OCI-LY1 (cell line): ENCODE measurements around the gene CD58.

Source experiments
- H2AFZ ChIP-seq: fragments of 200-600 bp; sonication (generic), shearing (Covaris generic); 2 replicates; pipeline ENCODE4 v1.6.0; 2014; ENCODE audit warnings: antibody characterized with exemption, mild to moderate bottlenecking, low read length
- H3F3A ChIP-seq: fragments of 200-600 bp; sonication (generic), shearing (Covaris generic); 2 replicates; pipeline ENCODE4 v1.6.0; 2014; ENCODE audit warnings: mild to moderate bottlenecking, antibody characterized with exemption, low read length, moderate library complexity; ENCODE audit not compliant: insufficient read depth
- H3K27ac ChIP-seq: fragments of 200-600 bp; sonication (generic); 2 replicates; pipeline ENCODE4 v1.5.1; 2014; ENCODE audit warnings: low read length, mixed run types, mild to moderate bottlenecking, low read depth; ENCODE audit not compliant: poor library complexity, severe bottlenecking
- H3K27me3 ChIP-seq: fragments of 200-600 bp; sonication (generic); 2 replicates; pipeline ENCODE4 v1.6.0; 2014; ENCODE audit warnings: antibody characterized with exemption, mild to moderate bottlenecking, low read length, moderate library complexity; ENCODE audit not compliant: insufficient read depth
- H3K36me3 ChIP-seq: fragments of 200-600 bp; sonication (generic); 2 replicates; pipeline ENCODE4 v1.6.1; 2014; ENCODE audit warnings: mild to moderate bottlenecking, antibody characterized with exemption, low read length, moderate library complexity, mixed read lengths; ENCODE audit not compliant: insufficient read depth
- H3K4me1 ChIP-seq: fragments of 200-600 bp; sonication (generic); 2 replicates; pipeline ENCODE4 v1.5.1; 2014; ENCODE audit warnings: mild to moderate bottlenecking, low read length, moderate library complexity; ENCODE audit not compliant: insufficient read depth, severe bottlenecking
- H3K4me2 ChIP-seq: fragments of 200-600 bp; sonication (generic), shearing (Covaris generic); 2 replicates; pipeline ENCODE4 v1.6.1; 2014; ENCODE audit warnings: low read length
- H3K4me3 ChIP-seq: fragments of 200-600 bp; sonication (generic); 2 replicates; pipeline ENCODE4 v1.5.1; 2014; ENCODE audit warnings: low read length, low read depth, mild to moderate bottlenecking, mixed read lengths; ENCODE audit not compliant: poor library complexity, severe bottlenecking
- H3K79me2 ChIP-seq: fragments of 200-600 bp; shearing (Covaris generic); 2 replicates; pipeline ENCODE4 v1.6.1; 2016; ENCODE audit warnings: mixed run types, low read length, mixed read lengths; ENCODE audit not compliant: insufficient read depth
- H3K9ac ChIP-seq: fragments of 200-600 bp; sonication (generic), shearing (Covaris generic); 2 replicates; pipeline ENCODE4 v1.6.1; 2014; ENCODE audit warnings: mild to moderate bottlenecking, low read length, mixed read lengths
- H3K9me2 ChIP-seq: fragments of 200-600 bp; sonication (generic), shearing (Covaris generic); 2 replicates; pipeline ENCODE4 v1.6.1; 2014; ENCODE audit warnings: low read depth, mild to moderate bottlenecking, low read length, mixed read lengths
- H3K9me3 ChIP-seq: fragments of 200-600 bp; shearing (Covaris generic); 2 replicates; pipeline ENCODE4 v1.6.1; 2014; ENCODE audit warnings: low read length, mixed read lengths
- H4K20me1 ChIP-seq: fragments of 200-600 bp; sonication (generic), shearing (Covaris generic); 2 replicates; pipeline ENCODE4 v1.6.0; 2016; ENCODE audit warnings: mild to moderate bottlenecking, low read length; ENCODE audit not compliant: insufficient read depth
- EZH2 ChIP-seq: fragments of 200-600 bp; sonication (generic), shearing (Covaris generic); IDR thresholded peaks from 2 replicates; pipeline ENCODE4 v1.8.0; 2017; ENCODE audit warnings: borderline replicate concordance, mixed run types, mild to moderate bottlenecking, antibody characterized with exemption, low read length, moderate library complexity, mixed read lengths
- TF ChIP-seq, protein P1 (sequence below): fragments of 200-600 bp; sonication (generic), shearing (Covaris generic); IDR thresholded peaks from 2 replicates; pipeline ENCODE4 v1.5.1; 2017; ENCODE audit warnings: mild to moderate bottlenecking, antibody characterized with exemption, low read length, moderate library complexity, mixed read lengths

CD58 gene

DNA sequence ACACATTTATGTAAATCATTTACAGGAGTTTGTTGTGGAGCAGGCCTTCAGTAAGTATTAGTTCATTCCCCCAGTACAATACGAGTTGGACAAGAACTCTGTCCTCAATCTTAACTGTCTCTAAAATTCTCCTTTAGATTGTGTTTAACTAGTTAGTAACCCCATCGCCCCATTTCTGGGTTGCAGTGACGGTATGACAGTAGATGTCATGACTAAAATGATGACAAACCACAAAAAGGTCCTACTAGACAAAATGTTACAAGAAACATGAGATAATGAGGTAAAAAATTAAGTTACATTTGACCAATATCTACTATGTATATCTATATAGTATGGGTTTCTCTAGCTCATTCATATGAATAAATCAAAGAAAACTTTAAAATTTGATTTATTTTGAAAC, 41.1 kb downstream of the CD58 start:
- Histone ChIP-seq H3F3A (no peaks in the 10 kb centered on the region), H3K36me3 (no peaks in the 10 kb centered on the region), H3K27ac (no peak overlapping the region), H2AFZ (no peak overlapping the region), H3K4me3 (no peak overlapping the region), H3K9ac (no peak overlapping the region), H3K79me2 (no peaks in the 10 kb centered on the region), H3K27me3 (no peaks in the 10 kb centered on the region), H3K4me1 (no peaks in the 10 kb centered on the region), H3K4me2 (no peak overlapping the region), H3K9me2 (no peaks in the 10 kb centered on the region), H4K20me1 (no peaks in the 10 kb centered on the region), H3K9me3 (no peaks in the 10 kb centered on the region)
- no peak for TF ChIP-seq EZH2
- TF ChIP-seq, protein P1, sequence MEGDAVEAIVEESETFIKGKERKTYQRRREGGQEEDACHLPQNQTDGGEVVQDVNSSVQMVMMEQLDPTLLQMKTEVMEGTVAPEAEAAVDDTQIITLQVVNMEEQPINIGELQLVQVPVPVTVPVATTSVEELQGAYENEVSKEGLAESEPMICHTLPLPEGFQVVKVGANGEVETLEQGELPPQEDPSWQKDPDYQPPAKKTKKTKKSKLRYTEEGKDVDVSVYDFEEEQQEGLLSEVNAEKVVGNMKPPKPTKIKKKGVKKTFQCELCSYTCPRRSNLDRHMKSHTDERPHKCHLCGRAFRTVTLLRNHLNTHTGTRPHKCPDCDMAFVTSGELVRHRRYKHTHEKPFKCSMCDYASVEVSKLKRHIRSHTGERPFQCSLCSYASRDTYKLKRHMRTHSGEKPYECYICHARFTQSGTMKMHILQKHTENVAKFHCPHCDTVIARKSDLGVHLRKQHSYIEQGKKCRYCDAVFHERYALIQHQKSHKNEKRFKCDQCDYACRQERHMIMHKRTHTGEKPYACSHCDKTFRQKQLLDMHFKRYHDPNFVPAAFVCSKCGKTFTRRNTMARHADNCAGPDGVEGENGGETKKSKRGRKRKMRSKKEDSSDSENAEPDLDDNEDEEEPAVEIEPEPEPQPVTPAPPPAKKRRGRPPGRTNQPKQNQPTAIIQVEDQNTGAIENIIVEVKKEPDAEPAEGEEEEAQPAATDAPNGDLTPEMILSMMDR, result no peak

DNA sequence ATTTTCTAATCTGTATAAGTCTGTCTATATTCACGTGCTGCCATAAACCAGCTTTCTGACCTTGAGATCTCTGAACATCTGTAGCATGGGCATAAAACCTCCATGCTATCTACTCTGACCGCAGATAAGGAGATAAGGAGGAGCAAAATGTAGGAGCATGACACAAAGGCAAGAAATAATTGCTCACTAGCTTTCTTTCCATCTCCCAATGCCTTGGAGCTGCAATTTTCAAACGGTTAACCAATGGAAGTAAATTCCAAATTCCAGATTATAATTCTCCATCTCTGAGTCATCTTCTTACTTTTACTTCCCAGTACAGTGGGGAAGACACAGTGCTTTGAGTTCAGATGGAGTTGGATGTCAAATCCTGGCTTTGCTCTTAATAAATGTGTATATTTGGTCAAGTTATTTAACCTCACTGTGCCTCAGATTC, 41.6 kb downstream of the CD58 start:
- H3K27ac ChIP-seq, result no peak overlapping the region
- H3K9ac ChIP-seq, result no peak overlapping the region
- H2AFZ ChIP-seq, result no peak overlapping the region
- H3K4me1 ChIP-seq, result no peaks in the 10 kb centered on the region
- no peaks in the 10 kb centered on the region for H3K36me3 ChIP-seq
- H4K20me1 ChIP-seq, result no peaks in the 10 kb centered on the region
- no peak overlapping the region for H3K4me3 ChIP-seq
- H3F3A ChIP-seq, result no peaks in the 10 kb centered on the region
- H3K4me2 ChIP-seq, result no peak overlapping the region
- H3K9me2 ChIP-seq, result no peaks in the 10 kb centered on the region
- H3K27me3 ChIP-seq, result no peaks in the 10 kb centered on the region
- H3K79me2 ChIP-seq, result no peaks in the 10 kb centered on the region
- H3K9me3 ChIP-seq, result no peaks in the 10 kb centered on the region
- no peak for TF ChIP-seq EZH2
- TF ChIP-seq, protein P1, result no peak

DNA sequence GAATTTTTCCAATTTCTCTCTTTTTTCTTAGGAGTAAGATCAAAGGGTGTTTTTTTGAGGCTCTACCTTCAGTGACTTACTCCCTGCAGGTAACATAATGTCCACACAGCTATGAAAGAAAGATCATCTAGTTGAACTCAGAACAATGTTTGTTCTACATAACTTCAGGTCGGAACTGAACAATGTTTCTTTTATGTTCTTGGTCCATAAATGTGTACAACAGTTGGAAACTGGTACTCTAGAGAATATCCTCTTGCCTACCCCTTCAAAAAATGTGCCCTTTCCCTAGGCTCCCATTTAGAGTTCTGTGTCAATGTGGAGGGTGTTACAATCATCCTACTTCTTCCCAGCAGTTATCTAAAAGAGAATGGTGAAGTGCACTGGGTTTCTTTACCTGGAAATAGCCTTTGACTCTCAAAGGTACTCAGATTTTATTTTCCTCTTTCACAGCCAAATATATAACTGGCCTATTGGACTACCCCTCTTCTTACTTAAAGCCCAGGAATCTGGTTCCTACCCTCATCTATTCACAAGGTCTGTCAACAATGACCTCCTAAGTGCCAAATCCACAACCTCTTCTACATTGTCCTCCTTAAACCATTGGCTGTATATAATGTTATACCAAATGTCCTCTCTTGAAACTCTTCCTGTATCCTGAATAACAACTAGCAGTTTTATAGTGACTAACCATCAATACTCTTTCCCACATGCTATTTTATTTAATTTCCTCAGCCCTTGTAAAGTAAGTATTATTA, 42.3 kb downstream of the CD58 start:
- H3K79me2 ChIP-seq, result no peaks in the 10 kb centered on the region
- H3F3A ChIP-seq, result no peaks in the 10 kb centered on the region
- H2AFZ ChIP-seq, result no peak overlapping the region
- no peaks in the 10 kb centered on the region for H3K4me1 ChIP-seq
- no peak for TF ChIP-seq EZH2
- TF ChIP-seq, protein P1, result no peak
- no peaks in the 10 kb centered on the region for H3K27me3 ChIP-seq
- H4K20me1 ChIP-seq, result no peaks in the 10 kb centered on the region
- H3K9ac ChIP-seq, result no peak overlapping the region
- no peak overlapping the region for H3K4me3 ChIP-seq
- H3K9me2 ChIP-seq, result no peaks in the 10 kb centered on the region
- H3K9me3 ChIP-seq, result no peaks in the 10 kb centered on the region
- no peak overlapping the region for H3K4me2 ChIP-seq
- H3K36me3 ChIP-seq, result no peaks in the 10 kb centered on the region
- H3K27ac ChIP-seq, result no peak overlapping the region
